SK-N-SH (cell line): ENCODE results near the gene EPB41L3. TPM values are rescaled to one million over a fixed set of nuclear protein-coding genes. Genes with fewer than 3 reads are reported as not detected.

Experiments used
- CTCF ChIA-PET: fragments of 300-600, 350-600 bp; formaldehyde crosslinking; extraction: SDS; loops from one replicate; lab custom pipeline; 2021; lab: Yijun Ruan, JAX
- POLR2A ChIA-PET: fragments of 350-600 bp; sonication (Branson Sonifier 250); formaldehyde crosslinking; extraction: SDS; loops from one replicate; lab custom pipeline; 2020; ENCODE audit warnings: antibody characterized with exemption, inconsistent platforms; lab: Yijun Ruan, JAX
- DNase-seq: peaks from one replicate; pipeline ENCODE4 v3.0.0; 2012
- H2AFZ ChIP-seq: fragments of 200-600 bp; sonication (generic); 2 replicates; pipeline ENCODE4 v1.8.1; 2016; ENCODE audit warnings: antibody characterized with exemption, mild to moderate bottlenecking, low read depth
- H3F3A ChIP-seq: fragments of 200-600 bp; sonication (generic); replicated peaks from 2 replicates; pipeline ENCODE3; 2016; ENCODE audit warnings: antibody characterized with exemption, mild to moderate bottlenecking; ENCODE audit not compliant: insufficient read depth
- H3K27ac ChIP-seq, 2 experiments: fragments of 200-500 bp in 1 of 2; fragments of 200-600 bp in 1 of 2; sonication (Bioruptor generic) in 1 of 2; sonication (generic), shearing (Covaris generic) in 1 of 2; 2 replicates each; pipeline versions ENCODE4 v1.5.1 to v1.6.1; 2014 to 2016; ENCODE audit warnings: low read depth in 2 of 2, inconsistent platforms in 1 of 2, low read length in 1 of 2, mild to moderate bottlenecking in 1 of 2, mixed read lengths in 1 of 2
- H3K27me3 ChIP-seq: fragments of 200-600 bp; sonication (generic), shearing (Covaris generic); 2 replicates; pipeline ENCODE4 v1.6.1; 2016; ENCODE audit warnings: mixed run types; ENCODE audit not compliant: insufficient read depth
- H3K36me3 ChIP-seq, 2 experiments: fragments of 200-500 bp in 1 of 2; fragments of 200-600 bp in 1 of 2; sonication (Bioruptor generic) in 1 of 2; sonication (generic) in 1 of 2; replicated peaks in 1 of 2; 2 replicates each; pipeline versions ENCODE3 to v1.5.1; 2014 to 2016; ENCODE audit warnings: low read length in 1 of 2, mild to moderate bottlenecking in 1 of 2; ENCODE audit not compliant: insufficient read depth in 2 of 2, control insufficient read depth in 1 of 2
- H3K4me1 ChIP-seq, 2 experiments: fragments of 200-500 bp in 1 of 2; fragments of 200-600 bp in 1 of 2; sonication (Bioruptor generic) in 1 of 2; sonication (generic), shearing (Covaris generic) in 1 of 2; 2 replicates each; pipeline versions ENCODE4 v1.5.1 to v1.6.1; 2014 to 2016; ENCODE audit warnings: low read depth in 1 of 2, low read length in 1 of 2, mixed run types in 1 of 2; ENCODE audit not compliant: insufficient read depth in 2 of 2, control insufficient read depth in 1 of 2
- H3K4me2 ChIP-seq: fragments of 200-600 bp; sonication (generic), shearing (Covaris generic); 2 replicates; pipeline ENCODE4 v1.6.1; 2017; ENCODE audit warnings: mixed run types
- H3K4me3 ChIP-seq, 2 experiments: fragments of 200-500 bp in 1 of 2; fragments of 200-600 bp in 1 of 2; sonication (Bioruptor generic) in 1 of 2; sonication (generic), shearing (Covaris generic) in 1 of 2; 2 replicates each; pipeline versions ENCODE4 v1.5.1 to v1.8.1; 2014 to 2016; ENCODE audit warnings: low read depth in 2 of 2, inconsistent platforms in 1 of 2, low read length in 1 of 2, mild to moderate bottlenecking in 1 of 2, mixed read lengths in 1 of 2, moderate library complexity in 1 of 2
- H3K79me2 ChIP-seq: fragments of 200-600 bp; sonication (generic); 2 replicates; pipeline ENCODE4 v1.8.1; 2017; ENCODE audit warnings: mild to moderate bottlenecking; ENCODE audit not compliant: insufficient read depth
- H3K9ac ChIP-seq: fragments of 200-600 bp; sonication (generic); 2 replicates; pipeline ENCODE4 v1.6.1; 2017; ENCODE audit warnings: mixed run types
- H3K9me2 ChIP-seq: fragments of 200-600 bp; sonication (generic); 2 replicates; pipeline ENCODE4 v1.6.1; 2017; ENCODE audit warnings: mixed run types
- H3K9me3 ChIP-seq: fragments of 200-600 bp; sonication (generic); 2 replicates; pipeline ENCODE4 v1.6.1; 2017; ENCODE audit warnings: mixed run types, mild to moderate bottlenecking, moderate library complexity
- H4K20me1 ChIP-seq: fragments of 200-600 bp; sonication (generic); 2 replicates; pipeline ENCODE4 v1.6.1; 2017; ENCODE audit warnings: mild to moderate bottlenecking, mixed run types; ENCODE audit not compliant: insufficient read depth
- EP300 ChIP-seq, 2 experiments: IDR thresholded peaks; 2 replicates each; pipeline versions ENCODE4 v1.4.0 to v1.6.1; 2012; ENCODE audit warnings: borderline replicate concordance in 1 of 2, low read depth in 1 of 2, low read length in 1 of 2
- EZH2phosphoT487 ChIP-seq: fragments of 200-600 bp; sonication (generic); IDR thresholded peaks from 2 replicates; pipeline ENCODE4 v1.6.1; 2017; ENCODE audit warnings: low read depth, mixed run types, mild to moderate bottlenecking, antibody characterized with exemption, moderate library complexity, borderline replicate concordance
- FOXJ3 ChIP-seq: sonication (generic); formaldehyde crosslinking; IDR thresholded peaks from 2 replicates; pipeline ENCODE4 v1.5.1; 2020; ENCODE audit warnings: mild to moderate bottlenecking, missing genetic modification reagents
- GABPA ChIP-seq: IDR thresholded peaks from 2 replicates; pipeline ENCODE4 v1.4.0; 2012; ENCODE audit warnings: low read depth, mild to moderate bottlenecking
- IRF3 ChIP-seq: fragments of 150-350 bp; IDR thresholded peaks from 2 replicates; pipeline ENCODE4 v1.6.1; 2016; ENCODE audit warnings: mild to moderate bottlenecking, low read depth, low read length
- JUND ChIP-seq: IDR thresholded peaks from 2 replicates; pipeline ENCODE4 v1.4.0; 2012
- MEF2A ChIP-seq: IDR thresholded peaks from 2 replicates; pipeline ENCODE4 v1.4.0; 2012; ENCODE audit warnings: low read depth, borderline replicate concordance
- NFIC ChIP-seq: IDR thresholded peaks from 2 replicates; pipeline ENCODE4 v1.4.0; 2012; ENCODE audit warnings: borderline replicate concordance
- NRF1 ChIP-seq: IDR thresholded peaks from 2 replicates; pipeline ENCODE4 v1.6.1; 2012; ENCODE audit warnings: low read depth, mild to moderate bottlenecking, low read length
- RAD21 ChIP-seq: IDR thresholded peaks from 2 replicates; pipeline ENCODE4 v1.6.1; 2012; ENCODE audit warnings: mild to moderate bottlenecking, low read length
- REST ChIP-seq: IDR thresholded peaks from 2 replicates; pipeline ENCODE4 v1.6.1; 2012; ENCODE audit warnings: mild to moderate bottlenecking, low read depth, low read length, moderate library complexity
- RFX5 ChIP-seq: IDR thresholded peaks from 2 replicates; pipeline ENCODE4 v1.6.1; 2012; ENCODE audit warnings: mild to moderate bottlenecking, improper control_type of control experiment, low read length
- SMC3 ChIP-seq: IDR thresholded peaks from 2 replicates; pipeline ENCODE4 v1.6.1; 2012; ENCODE audit warnings: low read depth, low read length, improper control_type of control experiment
- TAF1 ChIP-seq: IDR thresholded peaks from 2 replicates; pipeline ENCODE4 v1.6.1; 2012; ENCODE audit warnings: low read depth, mild to moderate bottlenecking, low read length, moderate library complexity, borderline replicate concordance
- TCF12 ChIP-seq: IDR thresholded peaks from 2 replicates; pipeline ENCODE4 v1.4.0; 2012
- USF1 ChIP-seq: IDR thresholded peaks from 2 replicates; pipeline ENCODE4 v1.4.0; 2012; ENCODE audit warnings: low read depth, borderline replicate concordance
- ZBTB33 ChIP-seq: IDR thresholded peaks from 2 replicates; pipeline ENCODE4 v1.4.0; 2012; ENCODE audit warnings: low read depth, borderline replicate concordance
- WGBS: methylation state at CpG from one replicate; pipeline ENCODE4 v1.1.6; 2017; ENCODE audit warnings: low lambda C conversion rate; 5-methylcytosine and 5-hydroxymethylcytosine counted together
- polyA plus RNA-seq, 3 experiments: library from polyadenylated mRNA; depleted of rRNA; stranded (reverse); fragments of >200 nt; gene quantifications; 2 replicates each; pipeline ENCODE4 v1.2.3, GENCODE V29; 2012

EPB41L3 gene
- polyA plus RNA-seq, 1 of the 3 experiments (the other 2 are of a cell fraction), result 0.15 TPM

- Histone ChIP-seq H3K9me3 (no peaks in the 10 kb centered on the region), H3K27ac (no peak overlapping the region), H3K9me2 (no peaks in the 10 kb centered on the region), H3K79me2 (no peaks in the 10 kb centered on the region), H3K4me3 (no peak overlapping the region), H3K36me3 (no peaks in the 10 kb centered on the region), H3K27me3 (no peaks in the 10 kb centered on the region), H2AFZ (no peak overlapping the region), H3K4me1 (no peaks in the 10 kb centered on the region), H3F3A (no peaks in the 10 kb centered on the region), H4K20me1 (no peaks in the 10 kb centered on the region), H3K9ac (no peak overlapping the region), H3K4me2 (no peak overlapping the region)
- ChIA-PET CTCF (interaction anchor here (0.6 kb wide), 1 partner anchor 126 kb away, joined by 3 read pairs; no protein-coding TSS in a partner anchor), POLR2A (no interaction called here)
- no peak for TF ChIP-seq TCF12
- TF ChIP-seq MEF2A, result no peak
- TF ChIP-seq JUND, result no peak
- no peak for TF ChIP-seq TAF1
- no peak for TF ChIP-seq FOXJ3 (CRISPR knock-in tag)
- no peak for TF ChIP-seq IRF3
- TF ChIP-seq RAD21, result no peak
- TF ChIP-seq NRF1, result no peak
- TF ChIP-seq RFX5, result no peak
- no peak for TF ChIP-seq EZH2phosphoT487
- TF ChIP-seq NFIC, result no peak
- TF ChIP-seq EP300 (IDR thresholded peaks at IDR 0.05; ENCODE audit: borderline replicate concordance in 1 of 2, low read depth in 1 of 2, low read length in 1 of 2), result no peak
- TF ChIP-seq ZBTB33, result no peak
- TF ChIP-seq SMC3, result no peak
- TF ChIP-seq GABPA, result no peak
- TF ChIP-seq USF1, result no peak
- TF ChIP-seq REST, result no peak
- no peak for DNase-seq
- 26% methylated on average over 7 of the region's 7 CpGs for WGBS
These were observed 113.7 kb downstream of the EPB41L3 start for GRCh38 chr18:5430131-5430530.
